Stimulated activated CD4-positive, alpha-beta T cell treated with anti-CD3 and anti-CD28 coated beads, TNF-alpha, amount 100 ng/mL, for 1 hour (primary cell): ENCODE measurements around the gene TPMT.
"Not testable (repeated sequence)": the region's sequence is repeated elsewhere in the genome, so short reads cannot be mapped to it uniquely, and the experiment has no call there.

Experiments used
- DNase-seq, 3 donors: peaks; one replicate each; pipeline ENCODE4 v3.0.0-alpha.2; 2020; ENCODE audit warnings: low read depth in 3 of 3, low spot score in 1 of 3

Gene TPMT

GRCh38 chr6:18154507-18155149, at the start of gene TPMT:
Gene TPMT (minus strand): TSS chr6:18155077. CDS start chr6:18149127, 5,950 bp downstream.
- no peak for DNase-seq

GRCh38 chr6:18203786-18204185, 48.9 kb upstream of the TPMT start:
- DNase-seq: no peak

DNA sequence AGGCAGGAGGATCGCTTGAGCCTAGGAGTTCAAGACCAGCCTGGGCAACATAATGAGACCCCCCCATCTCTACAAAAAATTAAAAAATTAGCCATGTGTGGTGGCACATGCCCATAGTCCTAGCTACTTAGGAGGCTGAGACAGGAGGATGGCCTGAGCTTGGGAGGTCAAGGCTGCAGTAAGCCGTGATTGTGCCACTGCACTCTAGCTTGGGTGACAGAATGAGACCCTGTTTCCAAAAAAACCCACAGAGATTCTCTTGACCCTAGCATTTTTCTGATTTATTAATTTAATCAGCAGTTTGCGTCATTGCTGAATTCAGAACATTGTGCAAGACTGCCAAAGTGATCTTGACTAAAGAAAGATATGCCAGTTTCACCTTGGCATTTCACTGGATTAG, 37.1 kb upstream of the TPMT start:
- no peak for DNase-seq

DNA sequence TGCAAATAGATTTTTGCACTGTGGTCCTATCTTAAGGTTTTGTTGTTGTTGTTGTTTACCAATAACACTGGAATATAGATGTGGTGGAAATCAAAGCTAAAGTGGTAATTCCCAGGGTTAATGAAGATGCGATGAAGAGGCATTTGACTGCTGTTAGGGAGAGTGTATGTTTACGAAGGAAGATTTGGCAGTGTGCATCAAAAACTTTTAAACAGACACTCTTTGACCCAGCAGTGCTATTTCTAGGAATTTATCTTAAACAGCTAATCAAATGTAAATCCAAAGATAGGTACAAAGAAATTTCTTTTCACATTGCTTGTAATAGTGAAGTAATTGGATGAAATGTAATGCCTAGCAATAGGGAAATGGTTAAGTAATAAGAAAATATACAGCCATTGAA, 34.3 kb upstream of the TPMT start:
- DNase-seq: no peak

DNA sequence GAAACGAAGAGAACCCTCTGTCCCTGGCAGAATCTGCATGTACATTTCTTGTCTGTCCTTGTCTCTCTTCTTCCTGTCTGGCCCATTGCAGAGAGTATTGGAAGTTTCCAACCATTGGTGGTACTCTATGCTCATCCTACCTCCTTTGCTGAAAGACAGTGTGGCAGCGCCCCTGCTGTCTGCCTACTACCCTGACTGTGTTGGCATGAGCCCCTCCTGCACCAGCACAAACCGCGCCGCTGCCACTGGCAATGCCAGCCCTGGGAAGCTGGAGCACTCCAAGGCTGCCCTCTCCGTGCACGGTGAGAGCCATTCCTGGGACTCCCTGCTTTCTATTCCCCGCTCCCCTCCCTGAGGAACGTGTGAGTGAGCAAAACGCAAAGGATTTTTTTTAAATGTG, 32.8 kb upstream of the TPMT start:
- no peak for DNase-seq

GRCh38 chr6:18186540-18187250, 31.8 kb upstream of the TPMT start:
- no peak for DNase-seq

DNA sequence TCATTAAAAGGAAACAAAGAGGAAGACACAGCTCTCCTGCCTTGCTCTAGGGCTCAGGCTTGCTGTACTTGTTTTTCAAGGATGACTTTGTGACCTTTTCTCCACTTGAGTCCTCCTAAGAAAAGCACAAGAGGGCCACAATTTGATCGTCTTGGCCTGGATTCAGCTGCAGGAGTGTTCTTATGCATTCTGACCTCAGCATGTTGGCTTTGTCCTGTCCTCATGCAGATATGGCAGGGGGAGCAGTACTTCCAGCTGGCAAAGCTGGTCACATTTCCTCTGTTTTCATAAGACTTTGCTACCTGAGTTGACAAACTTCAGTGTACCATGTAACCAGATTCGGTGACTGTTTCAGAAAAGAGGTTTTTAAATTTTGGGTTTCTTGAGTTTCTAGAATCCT, 31.2 kb upstream of the TPMT start:
- DNase-seq: no peak

DNA sequence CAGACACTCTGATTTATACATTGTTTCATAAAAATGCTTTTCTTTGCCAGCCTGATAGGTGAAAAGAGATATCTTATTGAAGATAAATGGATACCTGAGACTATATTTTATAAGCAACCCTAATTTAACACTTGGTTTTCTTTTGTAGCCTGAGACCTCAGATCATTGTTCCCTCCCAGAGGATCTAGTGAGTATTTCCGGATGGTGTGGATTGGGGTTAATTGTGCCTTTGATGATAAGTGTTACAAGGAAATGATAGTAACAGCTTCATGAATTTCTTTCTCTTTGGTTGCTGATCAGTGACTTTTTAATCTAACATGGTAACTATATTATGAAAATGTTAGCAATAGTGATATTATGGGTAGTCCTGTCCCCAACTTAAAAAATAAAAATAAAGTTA, 30.7 kb upstream of the TPMT start:
- no peak for DNase-seq

DNA sequence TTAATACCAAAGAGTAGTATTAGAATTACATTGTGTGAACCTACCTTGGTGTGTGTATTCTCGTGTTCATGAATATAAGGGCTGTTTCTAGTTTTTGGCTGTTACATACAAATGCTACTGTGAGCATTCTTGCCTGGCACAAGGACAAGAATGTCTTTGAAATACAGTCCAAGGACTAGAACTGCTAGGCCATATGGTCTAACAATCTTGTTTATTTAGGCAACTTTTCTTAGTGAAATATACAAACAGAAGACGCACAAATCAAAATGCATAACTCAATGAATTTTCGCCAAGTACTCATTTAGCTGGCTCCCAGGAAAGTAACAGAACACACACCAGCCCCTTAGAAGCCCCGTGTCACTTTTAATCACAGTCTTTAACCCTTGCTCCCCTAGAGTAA, 28.9 kb upstream of the TPMT start:
- no peak for DNase-seq

DNA sequence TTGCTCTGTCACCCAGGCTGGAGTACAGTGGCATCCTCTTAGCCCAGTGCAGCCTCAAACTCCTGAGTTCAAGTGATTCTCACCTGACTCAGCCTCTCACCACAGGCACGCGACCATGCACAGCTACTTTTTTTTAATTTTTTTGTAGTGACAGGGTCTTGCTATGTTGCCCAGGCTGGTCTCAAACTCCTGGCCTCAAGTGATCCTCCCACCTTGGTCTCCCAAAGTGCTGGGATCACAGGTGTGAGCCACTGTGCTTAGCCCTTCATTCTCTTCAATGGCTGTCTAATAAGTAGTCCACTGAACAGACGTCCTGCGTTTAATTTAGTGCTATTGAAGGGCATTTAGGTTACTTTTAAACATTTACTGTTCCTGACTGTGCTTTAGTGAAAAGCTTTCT, 27.7 kb upstream of the TPMT start:
- DNase-seq: no peak

- no peak for DNase-seq
These were observed 25.0 kb upstream of the TPMT start for GRCh38 chr6:18179770-18180356.

DNA sequence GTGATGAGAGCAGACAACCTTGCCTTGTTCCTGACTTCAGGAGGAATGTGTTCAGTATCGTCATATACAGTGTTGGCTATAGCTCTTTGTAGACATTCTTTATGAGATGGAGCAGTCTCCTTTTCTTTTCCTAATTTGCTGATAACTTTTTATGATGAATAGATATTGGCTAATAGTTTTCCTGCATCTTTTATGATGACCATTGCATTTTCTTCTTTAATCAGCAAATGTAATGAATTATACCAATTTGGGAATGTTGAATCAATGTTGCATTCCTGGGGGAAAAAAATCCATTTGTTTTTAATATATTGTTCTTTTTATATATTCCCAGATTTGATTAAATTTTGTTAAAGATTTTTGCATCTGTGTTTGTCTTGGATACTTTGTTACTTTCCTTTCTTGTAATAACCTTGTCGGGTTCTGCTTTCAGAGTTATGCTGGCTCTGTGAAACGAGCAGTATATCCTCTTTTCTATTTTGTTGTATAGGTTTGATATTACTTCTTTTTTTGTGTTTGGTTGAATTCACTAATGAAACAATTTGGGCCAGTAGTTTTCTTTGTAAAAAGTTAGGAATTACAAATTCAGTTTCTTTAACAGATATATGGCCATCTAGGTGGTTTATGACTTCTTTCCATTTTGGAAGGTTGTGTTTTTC, 24.2 kb upstream of the TPMT start:
- no peak for DNase-seq

GRCh38 chr6:18177286-18177965, 22.5 kb upstream of the TPMT start:
- DNase-seq: no peak

GRCh38 chr6:18176198-18176597, 21.3 kb upstream of the TPMT start:
- not testable (repeated sequence) for DNase-seq

- DNase-seq: no peak
These were observed 17.0 kb upstream of the TPMT start for GRCh38 chr6:18171871-18172270.

GRCh38 chr6:18168264-18168663, 13.4 kb upstream of the TPMT start:
- DNase-seq: no peak

GRCh38 chr6:18166312-18167036, 11.6 kb upstream of the TPMT start:
- no peak for DNase-seq

GRCh38 chr6:18165751-18166150, 10.9 kb upstream of the TPMT start:
- DNase-seq: no peak

DNA sequence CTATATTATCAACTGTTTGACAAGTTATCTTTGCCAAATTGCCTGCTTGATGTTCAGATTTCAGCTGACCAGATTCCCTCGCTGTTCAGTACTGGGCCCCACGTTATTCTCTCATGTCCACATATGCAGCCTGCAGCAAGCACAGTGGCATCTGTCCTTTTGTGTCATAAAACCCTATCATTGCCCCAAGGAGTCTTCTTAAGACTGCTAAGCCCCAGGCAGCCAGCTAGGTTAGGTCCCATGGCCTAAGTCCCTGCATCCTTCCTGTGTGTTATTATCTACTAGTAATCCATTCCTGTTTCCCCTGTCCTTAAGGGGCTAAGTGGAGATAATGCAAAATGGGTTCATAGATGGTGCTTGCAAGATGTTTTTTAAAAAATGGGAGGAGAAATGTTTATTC, 7.5 kb upstream of the TPMT start:
- no peak for DNase-seq

DNA sequence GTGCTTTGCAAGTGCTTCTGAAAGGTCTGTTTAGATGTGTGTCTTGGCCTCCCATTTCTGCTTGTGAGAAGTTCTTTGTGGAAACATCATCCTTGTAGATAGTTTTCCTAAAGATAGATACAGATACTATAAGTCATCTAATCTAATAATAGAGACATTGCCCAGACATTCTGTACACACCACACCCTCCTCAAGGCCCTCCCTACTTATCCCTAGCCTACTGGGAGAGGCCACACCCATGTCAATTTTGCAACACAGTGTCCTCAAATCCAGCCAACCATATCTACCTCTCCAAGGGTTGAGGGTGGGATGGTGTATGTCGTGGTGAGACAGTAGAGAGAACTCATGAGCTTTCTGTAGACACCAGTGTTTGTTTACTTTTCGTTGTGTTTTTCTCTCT, 6.6 kb upstream of the TPMT start:
- DNase-seq: no peak

DNA sequence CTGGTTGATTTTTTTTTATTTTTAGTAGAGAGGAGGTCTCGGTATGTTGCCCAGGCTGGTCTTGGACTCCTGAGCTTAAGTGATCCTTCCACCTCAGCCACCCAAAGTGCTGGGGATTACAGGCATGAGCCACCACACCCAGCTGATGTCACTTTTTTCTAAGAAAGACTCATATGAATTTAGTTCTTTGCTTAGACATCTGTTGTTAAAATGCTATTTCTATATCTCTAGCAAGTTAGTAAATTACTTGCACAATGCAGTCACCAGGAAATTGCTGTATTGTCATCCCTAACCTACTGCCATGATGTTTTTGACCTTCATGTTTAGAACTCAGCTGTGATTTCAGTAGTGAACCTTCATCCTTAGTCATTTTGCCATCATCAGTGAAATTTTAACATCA, 6.0 kb upstream of the TPMT start:
- DNase-seq: no peak
